DMS114 treated with DMSO at 0.1 percent for 48 hours (cell line): ENCODE measurements around the gene B4GALT3.

Source experiments
- DNase-seq: peaks from one replicate; lab custom pipeline; 2025; ENCODE audit not compliant: unreplicated experiment; lab: John Stamatoyannopoulos, UW

Gene B4GALT3

GRCh38 chr1:161206411-161207140 lies 29.3 kb upstream of the B4GALT3 start:
- no peak for DNase-seq

- DNase-seq, result peak; percentile 100
Observed at GRCh38 chr1:161201836-161202712, 24.8 kb upstream of the B4GALT3 start, which contains the start of gene NDUFS2. Gene NDUFS2 (plus strand): TSS chr1:161202367. CDS start chr1:161202386, 19 bp downstream.

DNA sequence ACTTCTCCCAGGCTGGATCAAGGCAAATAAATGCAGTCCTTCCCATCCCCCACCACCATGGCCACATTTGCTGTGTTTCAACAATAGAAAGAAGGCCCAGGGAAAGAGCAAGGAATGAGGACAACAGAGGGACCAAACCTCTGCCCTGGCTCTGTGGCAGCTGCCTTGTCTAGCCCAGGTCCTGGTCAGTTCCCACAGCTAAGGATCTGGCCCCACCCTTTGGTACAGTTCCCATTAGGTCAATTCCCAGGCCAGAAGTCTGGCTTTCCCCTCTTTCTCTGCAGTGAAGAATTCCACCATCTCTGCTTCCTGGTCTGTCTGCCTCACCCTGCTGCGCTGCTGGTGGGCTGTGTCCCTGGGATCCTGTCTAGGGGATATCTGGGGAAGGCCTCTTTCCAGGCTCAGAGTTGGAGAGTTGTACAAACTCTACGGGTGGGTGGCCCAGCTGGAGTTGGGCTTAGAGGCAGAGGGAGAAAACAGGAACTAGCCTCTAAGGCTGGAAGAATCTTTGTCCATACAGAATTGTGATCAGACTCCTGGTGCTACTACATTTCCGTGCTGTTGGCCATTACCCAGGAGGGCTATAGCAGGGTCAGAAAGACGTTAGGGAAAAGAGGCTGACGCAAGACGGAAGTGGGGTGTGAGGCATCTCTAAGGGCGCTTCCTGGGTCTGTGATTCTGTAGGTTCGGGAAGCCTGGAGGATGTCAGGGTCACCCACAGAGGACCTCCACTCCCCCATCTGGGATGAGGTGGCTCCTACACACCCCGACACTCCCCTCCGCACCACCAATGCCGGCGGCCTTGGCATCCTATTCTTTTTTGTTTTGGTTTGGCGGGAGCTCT lies 23.9 kb upstream of the B4GALT3 start:
- DNase-seq, result no peak

- no peak for DNase-seq
Observed at GRCh38 chr1:161200421-161200991, 23.2 kb upstream of the B4GALT3 start.

GRCh38 chr1:161199506-161200139 lies 22.3 kb upstream of the B4GALT3 start:
- DNase-seq, result no peak

DNA sequence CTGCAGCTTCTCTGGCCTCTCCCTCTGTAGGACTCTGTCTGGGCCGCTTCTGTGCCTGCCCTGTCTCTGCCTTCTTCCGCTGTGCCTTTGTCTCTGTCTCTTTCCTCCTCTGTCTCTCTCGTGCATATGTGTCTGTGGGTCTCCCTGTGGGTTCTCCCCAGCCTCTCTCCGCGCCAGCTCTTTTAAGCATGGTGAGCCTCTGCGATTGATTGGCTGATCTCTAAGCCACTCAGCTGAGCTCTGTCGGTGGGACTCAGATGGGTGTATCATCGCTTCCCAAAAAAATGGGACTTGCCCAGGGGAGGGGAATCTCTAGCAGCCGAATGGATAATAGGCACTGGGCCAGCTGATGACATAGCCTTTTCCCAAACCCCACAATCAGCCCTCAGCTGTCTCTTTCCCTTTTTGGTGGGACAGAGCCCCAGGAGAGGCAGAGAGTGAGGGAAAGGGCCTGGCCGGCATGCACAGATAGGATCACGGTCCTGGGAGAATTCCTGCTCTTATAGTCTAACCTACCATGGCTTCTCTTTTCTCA lies 21.7 kb upstream of the B4GALT3 start, which contains the start of gene ADAMTS4:
Gene ADAMTS4, minus strand, starts transcription at position 158 of the 535 bp plus-strand sequence. CDS start 427 bp downstream, outside the sequence.
- no peak for DNase-seq

DNA sequence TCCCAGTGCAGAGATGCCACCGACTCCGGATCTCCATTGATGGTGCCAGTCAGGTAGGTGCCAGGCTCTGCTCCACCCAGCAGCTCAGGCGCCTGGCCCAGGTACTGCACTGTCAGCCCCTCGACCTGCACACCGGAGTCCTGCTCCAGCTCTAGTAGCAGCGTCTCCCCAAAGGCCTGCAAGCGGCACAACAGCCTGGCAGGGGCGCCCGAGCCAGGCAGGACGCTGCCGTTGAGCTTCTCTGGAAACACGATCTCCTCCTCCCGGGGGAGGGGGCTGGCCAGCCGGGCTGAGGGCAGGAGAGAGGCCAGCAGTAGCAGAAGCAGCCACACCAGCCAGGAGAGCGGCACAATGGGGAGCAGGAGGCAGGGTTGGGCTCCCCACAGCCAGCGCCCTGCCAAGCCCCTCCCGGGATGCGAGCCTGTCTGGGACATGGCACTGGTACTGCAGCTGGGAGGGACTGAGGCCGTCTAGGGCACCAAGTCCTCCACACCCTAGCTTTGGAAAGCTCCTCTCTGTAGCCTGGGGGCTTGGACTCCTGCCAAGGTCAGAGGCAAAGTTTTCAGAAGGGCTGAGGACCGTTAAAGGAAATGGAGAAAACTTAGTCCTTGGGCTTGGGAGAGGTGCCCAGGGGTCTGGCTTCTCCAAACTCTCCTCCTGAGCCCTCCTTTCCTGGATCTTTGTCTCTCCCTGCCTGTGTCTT lies 21.0 kb upstream of the B4GALT3 start:
- DNase-seq, result no peak

- no peak for DNase-seq
Observed at GRCh38 chr1:161197560-161198193, 20.4 kb upstream of the B4GALT3 start.

DNA sequence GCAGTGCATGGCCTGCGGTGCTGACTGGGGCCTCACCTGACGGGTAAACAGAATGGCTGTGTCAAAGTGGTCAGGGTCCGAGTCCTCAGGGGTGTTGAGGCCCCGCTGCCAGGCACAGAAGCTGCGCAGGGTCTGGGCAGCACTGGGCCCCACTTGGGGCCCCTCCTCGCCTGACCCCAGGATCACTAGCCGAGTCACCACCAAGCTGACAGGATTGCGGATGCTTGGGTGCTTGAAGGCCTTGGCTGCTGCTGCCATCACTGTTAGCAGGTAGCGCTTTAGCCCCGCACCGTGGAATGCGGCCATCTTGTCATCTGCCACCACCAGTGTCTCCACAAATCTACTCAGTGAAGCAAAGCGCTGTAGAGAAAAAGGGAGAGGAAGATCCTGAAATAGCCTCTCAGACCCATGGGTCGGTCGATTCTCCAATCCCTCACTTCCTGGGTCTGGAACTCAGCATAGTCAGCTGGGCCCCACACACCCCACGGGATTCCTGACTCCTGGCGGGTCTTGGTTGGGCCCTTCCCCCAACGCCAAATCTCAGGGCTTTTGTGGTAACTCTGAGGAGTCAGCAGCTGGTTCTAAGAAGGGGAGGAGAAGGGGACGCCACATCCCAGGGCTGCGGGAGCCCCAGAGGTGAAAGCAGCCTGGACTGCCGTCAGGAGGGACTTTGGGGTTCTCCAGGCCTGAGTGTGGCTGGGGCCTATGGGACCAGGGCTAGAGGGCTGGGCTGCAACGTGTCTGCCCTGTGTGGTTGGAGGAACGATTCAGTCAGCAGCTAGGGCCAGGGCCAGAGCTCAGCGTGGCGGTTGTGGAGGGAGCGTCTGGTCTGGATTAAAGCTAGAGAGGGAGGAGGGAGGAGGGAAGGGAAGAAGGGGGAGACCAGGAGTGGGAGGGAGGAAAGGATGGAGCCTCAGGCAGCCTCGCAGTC lies 19.5 kb upstream of the B4GALT3 start:
- DNase-seq, result no peak

DNA sequence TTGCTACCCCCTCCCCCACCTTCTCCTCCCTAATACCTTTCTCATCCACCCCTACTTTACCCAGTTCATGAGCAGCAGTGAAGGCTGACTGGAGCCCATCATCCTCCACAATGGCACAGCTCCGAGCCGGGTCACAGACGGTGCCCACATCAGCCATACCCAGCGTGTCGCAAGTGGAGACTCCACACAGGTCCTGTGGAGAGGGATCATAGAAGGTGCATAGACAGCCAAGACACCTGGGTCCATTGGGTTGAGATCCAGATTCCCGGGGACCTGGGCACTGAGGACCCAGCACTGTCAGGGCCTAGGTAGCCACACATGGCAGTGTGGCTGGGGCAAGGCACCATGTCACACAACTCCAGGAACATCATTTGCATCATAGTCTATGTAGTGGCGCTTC lies 18.8 kb upstream of the B4GALT3 start:
- no peak for DNase-seq

GRCh38 chr1:161195171-161195570 lies 17.9 kb upstream of the B4GALT3 start:
- no peak for DNase-seq

DNA sequence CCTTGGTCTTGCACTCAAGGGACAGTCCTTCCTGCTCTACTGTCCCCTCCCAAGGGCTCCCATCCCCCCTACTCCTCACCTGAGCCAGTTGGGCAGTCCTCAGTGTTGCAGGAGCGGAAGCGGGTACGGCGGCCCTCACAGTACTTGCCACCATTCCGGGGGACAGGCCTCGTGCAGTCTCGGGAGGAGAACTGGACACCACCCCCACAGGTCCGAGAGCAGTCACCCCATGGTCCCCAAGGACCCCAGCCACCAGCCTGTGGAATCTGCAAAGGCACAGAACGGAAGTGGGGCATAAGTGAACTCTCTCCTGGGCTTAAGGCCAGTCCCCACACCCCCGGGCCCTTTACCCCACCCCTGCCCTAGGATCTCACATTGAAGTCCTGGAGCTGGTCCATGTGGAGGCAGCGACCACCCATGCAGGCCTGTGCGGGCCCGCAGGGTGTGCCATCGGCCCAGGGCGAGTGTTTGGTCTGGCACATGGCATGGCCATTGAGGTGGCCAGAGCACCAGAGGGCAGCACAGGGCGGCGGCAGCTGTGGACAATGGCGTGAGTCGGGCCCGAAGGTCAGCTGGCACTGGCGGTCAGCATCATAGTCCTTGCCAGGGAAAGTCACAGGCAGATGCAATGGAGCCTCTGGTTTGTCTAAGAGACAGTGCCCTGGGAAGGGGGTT lies 16.4 kb upstream of the B4GALT3 start:
- no peak for DNase-seq

DNA sequence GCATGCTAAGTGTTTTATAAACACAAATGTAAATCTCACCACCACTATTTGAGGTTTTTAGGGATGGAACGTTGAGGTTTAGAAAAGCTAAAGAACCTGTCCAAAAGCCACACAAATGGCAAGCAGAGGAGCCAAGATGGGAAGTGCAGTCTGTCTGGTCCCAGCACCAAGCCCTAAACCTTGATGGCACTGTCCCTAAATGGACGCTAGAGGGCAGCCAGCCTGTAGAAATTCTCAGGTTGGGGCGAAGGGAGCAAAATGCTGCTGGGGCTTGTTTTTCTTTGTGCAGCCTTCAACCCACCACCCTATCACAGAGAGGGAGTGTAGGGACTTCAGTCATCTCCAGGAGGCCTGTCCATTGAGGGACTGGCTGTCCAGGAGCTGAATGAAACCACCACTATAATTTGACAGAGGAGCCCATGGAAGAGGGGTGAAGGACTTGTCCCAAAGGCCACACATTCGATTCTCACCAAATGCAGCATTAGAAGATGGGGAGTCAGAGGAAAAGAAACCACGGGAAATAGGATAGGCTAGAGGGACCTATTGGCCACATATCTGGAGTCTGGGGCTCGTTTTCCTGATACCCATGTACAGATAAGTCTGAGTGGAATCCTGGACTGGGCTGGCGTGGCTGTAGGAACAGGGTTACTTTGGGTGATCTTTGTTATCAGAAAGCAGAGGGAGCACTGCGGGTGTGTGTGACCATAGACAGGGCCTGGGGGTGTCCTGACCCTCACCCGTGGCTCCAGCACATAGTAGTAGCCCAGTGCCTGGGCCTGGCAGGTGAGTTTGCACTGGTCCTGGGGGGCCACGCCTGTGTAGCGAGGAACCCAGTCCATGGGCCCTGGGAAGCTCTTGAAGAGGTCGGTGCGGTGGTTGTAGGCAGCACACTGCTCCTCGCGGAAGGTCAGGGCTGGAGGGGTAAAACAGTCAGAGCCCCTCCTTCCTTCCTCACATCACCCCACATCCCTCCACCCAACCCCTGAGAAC lies 15.5 kb upstream of the B4GALT3 start:
- DNase-seq, result peak; percentile 80

GRCh38 chr1:161191971-161192370 lies 14.7 kb upstream of the B4GALT3 start:
- DNase-seq, result no peak

DNA sequence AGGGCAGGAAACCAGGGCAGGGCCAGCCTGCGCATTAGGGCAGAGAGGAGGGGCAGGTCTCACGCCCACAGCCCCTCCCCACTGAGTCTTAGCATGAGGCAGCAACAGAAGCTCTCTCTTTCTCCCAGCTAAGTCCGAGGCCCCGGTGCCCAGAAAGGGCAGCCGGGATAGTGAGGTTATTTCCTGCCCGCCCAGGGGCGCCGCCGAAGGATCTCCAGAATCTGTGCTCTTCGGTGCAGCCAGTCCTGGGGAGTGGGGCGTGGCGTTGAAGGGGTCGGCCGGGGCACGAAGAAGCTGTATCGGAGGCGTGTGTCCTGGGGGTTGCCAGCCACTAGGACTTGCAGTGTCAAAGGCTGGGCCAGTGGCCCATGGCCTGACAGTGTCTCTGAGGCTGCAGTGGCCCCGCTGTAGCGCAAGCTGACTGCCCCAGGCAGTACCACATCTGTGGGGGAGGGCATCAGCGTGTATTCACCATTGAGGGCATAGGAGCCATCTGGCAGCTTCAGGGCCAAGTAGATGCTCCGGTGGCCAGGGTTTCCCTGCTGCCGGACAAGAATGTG lies 13.7 kb upstream of the B4GALT3 start:
- DNase-seq, result no peak

GRCh38 chr1:161189036-161189435 lies 11.7 kb upstream of the B4GALT3 start:
- DNase-seq, result no peak
